ENCODE measurements around the gene NFAM1.
A peak's percentile ranks its signal among the peaks of the same experiment; 100 is the strongest.

Gene NFAM1

GRCh38 chr22:42432020-42432596, at the start of gene NFAM1:
NFAM1 (minus strand) TSS chr22:42432403; CDS start chr22:42432357, 46 bp downstream.
- TF ChIP-seq, protein P1, sequence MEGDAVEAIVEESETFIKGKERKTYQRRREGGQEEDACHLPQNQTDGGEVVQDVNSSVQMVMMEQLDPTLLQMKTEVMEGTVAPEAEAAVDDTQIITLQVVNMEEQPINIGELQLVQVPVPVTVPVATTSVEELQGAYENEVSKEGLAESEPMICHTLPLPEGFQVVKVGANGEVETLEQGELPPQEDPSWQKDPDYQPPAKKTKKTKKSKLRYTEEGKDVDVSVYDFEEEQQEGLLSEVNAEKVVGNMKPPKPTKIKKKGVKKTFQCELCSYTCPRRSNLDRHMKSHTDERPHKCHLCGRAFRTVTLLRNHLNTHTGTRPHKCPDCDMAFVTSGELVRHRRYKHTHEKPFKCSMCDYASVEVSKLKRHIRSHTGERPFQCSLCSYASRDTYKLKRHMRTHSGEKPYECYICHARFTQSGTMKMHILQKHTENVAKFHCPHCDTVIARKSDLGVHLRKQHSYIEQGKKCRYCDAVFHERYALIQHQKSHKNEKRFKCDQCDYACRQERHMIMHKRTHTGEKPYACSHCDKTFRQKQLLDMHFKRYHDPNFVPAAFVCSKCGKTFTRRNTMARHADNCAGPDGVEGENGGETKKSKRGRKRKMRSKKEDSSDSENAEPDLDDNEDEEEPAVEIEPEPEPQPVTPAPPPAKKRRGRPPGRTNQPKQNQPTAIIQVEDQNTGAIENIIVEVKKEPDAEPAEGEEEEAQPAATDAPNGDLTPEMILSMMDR (conservative IDR thresholded peaks at IDR 0.05; ENCODE audit: low read depth, low read length): no peak
- DNase-seq (ENCODE audit: low read depth): no peak
- no peak within 1 kb of the TSS for H3K4me3 ChIP-seq (ENCODE audit: low read depth, low read length)

DNA sequence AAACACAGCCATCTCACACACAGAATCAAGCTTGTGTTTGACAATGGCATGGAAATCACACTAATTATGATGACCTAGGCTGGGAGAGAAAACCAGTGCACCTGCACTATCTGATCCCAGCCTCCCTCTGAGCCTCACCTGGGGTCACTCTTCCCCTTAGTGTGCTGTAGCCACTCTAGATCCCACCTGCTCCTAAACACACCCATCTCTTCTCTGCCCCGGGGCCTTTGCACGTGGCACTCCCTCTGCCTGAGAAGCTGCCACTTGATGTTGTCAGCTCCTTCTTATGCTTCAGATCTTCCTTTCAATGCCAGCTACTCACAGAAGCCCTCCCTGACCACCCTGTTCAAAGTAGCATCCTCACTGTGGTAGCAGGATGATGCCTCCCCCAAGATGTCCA, 42.9 kb upstream of the NFAM1 start:
- TF ChIP-seq, protein P1 (conservative IDR thresholded peaks at IDR 0.05; ENCODE audit: low read depth, low read length): no peak
- H3K4me3 ChIP-seq (ENCODE audit: low read depth, low read length): no peak overlapping the region
- DNase-seq (ENCODE audit: low read depth): no peak

DNA sequence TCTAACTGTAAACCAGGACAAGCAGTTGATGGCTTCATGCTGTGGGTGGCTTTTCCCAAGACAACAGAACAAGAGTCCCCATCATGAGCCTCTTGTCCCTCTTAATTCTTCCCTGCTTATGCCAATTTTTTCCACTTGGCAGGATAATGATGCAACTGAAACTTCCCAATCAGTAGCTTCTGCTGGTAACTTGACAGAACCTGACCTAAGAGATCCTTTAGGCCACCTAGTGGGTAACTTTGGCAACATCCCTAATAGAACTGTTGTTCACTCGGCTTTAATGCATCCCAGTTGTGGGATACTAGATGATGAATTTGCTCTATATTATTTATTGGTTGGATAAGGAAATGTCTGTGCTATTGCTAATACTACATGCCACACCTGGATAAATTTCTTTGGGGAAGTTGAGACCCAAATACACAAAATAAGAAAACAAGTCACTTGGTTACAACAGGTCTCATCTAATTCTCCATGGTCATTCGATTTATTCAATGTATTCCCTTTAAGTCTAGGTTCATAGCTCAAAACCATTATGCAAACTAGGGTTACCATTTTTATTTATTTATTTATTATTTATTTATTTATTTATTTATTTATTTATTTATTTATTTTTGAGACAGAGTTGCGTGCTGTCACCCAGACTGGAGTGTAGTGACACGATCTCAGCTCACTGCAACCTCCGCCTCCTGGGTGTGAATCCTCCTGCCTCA, 41.4 kb upstream of the NFAM1 start:
- TF ChIP-seq, protein P1 (conservative IDR thresholded peaks at IDR 0.05; ENCODE audit: low read depth, low read length): peak; percentile 69
- DNase-seq (ENCODE audit: low read depth): peak; percentile 76
- H3K4me3 ChIP-seq (ENCODE audit: low read depth, low read length): no peak overlapping the region

DNA sequence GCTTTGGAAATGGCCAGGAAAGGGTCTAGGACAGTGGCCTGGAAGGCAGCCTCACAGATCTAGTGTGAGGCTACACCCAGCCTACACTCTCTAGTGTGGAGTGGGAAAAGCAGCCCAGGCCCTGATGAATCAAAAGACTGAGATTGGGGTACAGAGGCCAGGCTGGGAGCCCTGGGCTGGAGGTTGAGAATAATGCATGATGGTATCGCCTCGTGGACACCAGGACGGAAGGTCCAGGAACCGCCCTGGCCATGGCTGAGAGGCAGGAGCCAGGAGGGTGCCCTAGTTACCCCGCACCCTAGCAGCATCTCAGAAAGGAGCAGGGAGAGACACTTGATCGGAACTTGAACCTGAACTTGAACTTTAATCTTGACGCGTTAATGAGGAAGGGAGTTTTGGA, 40.5 kb upstream of the NFAM1 start:
- no peak overlapping the region for H3K4me3 ChIP-seq (ENCODE audit: low read depth, low read length)
- TF ChIP-seq, protein P1 (conservative IDR thresholded peaks at IDR 0.05; ENCODE audit: low read depth, low read length): no peak
- DNase-seq (ENCODE audit: low read depth): no peak

DNA sequence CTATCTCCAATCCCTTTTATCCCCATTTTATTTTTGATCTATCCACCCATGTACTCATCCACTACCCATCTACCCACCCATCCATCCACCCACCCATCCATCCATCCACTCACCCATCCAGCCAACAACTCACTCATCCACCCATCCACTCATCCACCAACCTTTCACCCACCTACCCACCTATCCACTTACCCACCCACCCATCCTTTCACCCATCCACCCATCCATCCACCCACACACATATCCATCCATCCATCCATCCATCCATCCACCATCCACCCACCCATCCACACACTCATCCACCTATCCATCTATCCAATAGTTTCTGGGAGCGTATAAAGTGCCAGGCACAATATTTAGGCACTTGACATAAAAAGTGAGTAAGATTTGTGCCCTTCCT, 39.2 kb upstream of the NFAM1 start:
- DNase-seq (ENCODE audit: low read depth): no peak
- TF ChIP-seq, protein P1 (conservative IDR thresholded peaks at IDR 0.05; ENCODE audit: low read depth, low read length): no peak
- H3K4me3 ChIP-seq (ENCODE audit: low read depth, low read length): no peak overlapping the region

DNA sequence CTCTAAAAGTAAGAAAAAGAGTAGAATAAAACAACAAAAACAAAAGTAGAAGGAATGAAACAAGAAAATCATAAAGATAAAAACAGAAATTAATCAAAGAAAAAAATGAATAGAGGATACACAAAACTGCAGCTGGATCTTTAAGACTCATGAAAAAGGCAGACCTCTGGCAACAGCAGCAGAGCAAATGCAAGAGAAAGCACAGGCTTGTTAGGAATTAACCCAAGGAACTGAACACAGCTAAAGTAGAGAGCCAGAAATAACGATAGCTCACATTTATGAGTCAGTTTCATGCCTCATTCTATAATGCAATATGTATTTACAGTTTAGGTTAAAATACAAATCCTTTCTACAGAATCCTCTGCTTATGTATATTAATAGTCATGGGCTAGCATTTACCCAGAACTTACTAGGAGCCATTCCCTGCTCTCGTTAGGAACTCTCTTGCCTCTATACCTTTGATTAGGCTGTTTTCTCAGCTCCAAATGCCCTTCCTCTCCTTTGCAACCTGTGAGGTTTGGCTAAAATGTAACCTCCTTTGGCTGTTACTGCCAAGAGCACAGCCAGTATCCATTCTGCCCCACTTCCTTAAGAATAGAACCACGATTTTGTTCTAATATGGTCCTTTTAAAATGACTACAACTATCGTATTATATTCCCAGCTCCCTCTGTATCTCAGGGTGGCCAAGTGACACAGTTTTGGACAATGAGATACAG, 38.3 kb upstream of the NFAM1 start:
- TF ChIP-seq, protein P1 (conservative IDR thresholded peaks at IDR 0.05; ENCODE audit: low read depth, low read length): no peak
- no peak for DNase-seq (ENCODE audit: low read depth)

More for the DNA sequence above, 38.3 kb upstream of the NFAM1 start:
- no peak overlapping the region for H3K4me3 ChIP-seq (ENCODE audit: low read depth, low read length)
